GM12864 (cell line): ENCODE measurements around the gene CLEC2L.

Source experiments
- DNase-seq: peaks from one replicate; pipeline ENCODE4 v3.0.0-alpha.2; 2011; ENCODE audit warnings: low read depth
- H3K4me3 ChIP-seq: 2 replicates; pipeline ENCODE4 v1.5.1; 2011; ENCODE audit warnings: mild to moderate bottlenecking, low read depth, low read length, control low read depth
- TF ChIP-seq, protein P1 (sequence below): IDR thresholded peaks from 2 replicates; pipeline ENCODE4 v1.5.1; 2011; ENCODE audit warnings: low read depth, mild to moderate bottlenecking, moderate library complexity, low read length, control low read depth, inconsistent platforms; ENCODE audit errors: missing control alignments

The CLEC2L gene

DNA sequence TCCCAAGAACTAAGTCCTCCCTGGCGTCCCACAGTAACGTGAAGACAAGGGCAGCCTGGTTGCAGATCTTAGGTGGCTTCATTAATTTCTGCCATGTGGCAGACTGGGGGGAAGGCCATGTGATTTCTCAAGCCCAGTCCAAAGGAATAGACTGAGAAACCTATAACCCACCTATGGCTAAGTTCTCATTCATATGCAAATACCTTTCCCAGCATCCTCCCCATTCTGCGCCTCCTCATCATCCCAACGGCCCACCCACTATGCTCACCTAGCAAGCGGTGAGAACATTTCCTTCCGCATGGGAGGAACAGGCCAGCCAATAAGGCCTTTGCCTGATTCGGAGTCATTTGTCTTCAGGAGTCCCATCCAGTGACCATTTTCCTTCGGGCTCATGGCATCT is 8.2 kb upstream of the CLEC2L start:
- TF ChIP-seq, protein P1, sequence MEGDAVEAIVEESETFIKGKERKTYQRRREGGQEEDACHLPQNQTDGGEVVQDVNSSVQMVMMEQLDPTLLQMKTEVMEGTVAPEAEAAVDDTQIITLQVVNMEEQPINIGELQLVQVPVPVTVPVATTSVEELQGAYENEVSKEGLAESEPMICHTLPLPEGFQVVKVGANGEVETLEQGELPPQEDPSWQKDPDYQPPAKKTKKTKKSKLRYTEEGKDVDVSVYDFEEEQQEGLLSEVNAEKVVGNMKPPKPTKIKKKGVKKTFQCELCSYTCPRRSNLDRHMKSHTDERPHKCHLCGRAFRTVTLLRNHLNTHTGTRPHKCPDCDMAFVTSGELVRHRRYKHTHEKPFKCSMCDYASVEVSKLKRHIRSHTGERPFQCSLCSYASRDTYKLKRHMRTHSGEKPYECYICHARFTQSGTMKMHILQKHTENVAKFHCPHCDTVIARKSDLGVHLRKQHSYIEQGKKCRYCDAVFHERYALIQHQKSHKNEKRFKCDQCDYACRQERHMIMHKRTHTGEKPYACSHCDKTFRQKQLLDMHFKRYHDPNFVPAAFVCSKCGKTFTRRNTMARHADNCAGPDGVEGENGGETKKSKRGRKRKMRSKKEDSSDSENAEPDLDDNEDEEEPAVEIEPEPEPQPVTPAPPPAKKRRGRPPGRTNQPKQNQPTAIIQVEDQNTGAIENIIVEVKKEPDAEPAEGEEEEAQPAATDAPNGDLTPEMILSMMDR = no peak
- no peak overlapping the region for H3K4me3 ChIP-seq
- DNase-seq = no peak

- TF ChIP-seq, protein P1 = no peak
- no peak for DNase-seq
- H3K4me3 ChIP-seq = no peak overlapping the region
Observed at GRCh38 chr7:139521439-139521838, 2.0 kb upstream of the CLEC2L start.

- H3K4me3 ChIP-seq = no peak overlapping the region
- DNase-seq = no peak
- TF ChIP-seq, protein P1 = no peak
Observed at GRCh38 chr7:139522830-139523198, 671 bp upstream of the CLEC2L start.

DNA sequence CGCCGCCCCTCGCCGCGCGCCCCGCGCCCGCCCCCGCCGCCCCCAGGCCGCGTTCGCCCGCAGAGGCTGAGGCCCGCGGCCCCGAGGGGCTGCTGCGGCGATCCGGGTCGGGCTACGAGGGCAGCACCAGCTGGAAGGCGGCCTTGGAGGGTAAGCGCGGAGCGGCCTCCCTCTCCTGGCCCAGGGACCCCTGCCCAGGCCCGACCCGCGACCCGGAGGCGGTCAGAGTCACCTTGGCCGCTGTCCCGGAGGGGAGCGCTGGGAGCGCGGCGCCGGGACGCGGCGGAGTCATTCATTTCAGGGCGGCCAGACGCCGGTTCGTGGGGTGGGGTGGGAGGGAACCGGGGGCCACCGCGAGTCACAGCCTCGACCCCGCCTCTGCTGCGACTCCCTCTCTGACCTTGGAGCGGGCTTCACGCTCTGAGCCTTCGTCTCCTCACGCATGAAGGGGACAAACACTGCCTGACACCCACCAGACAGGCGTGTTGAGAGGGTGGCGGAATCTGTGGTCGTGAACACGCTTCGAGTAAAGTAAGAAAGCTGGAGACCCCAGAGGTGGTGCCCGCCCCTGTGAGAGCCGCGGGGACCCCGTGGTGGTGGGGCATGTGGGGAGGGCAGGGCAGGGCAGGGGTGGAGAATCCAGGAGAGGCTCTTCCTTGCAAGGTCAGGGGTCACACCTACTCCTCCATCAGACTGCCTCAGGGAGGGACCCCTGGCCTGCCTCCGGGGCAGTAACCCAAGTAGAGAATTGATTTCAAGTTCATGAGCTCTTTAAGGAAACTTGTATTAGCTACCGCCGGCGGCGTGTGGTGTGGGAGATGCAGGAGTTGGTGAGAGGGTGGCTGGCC is 707 bp downstream of the CLEC2L start:
- no peak for DNase-seq
- TF ChIP-seq, protein P1 = no peak
- no peak overlapping the region for H3K4me3 ChIP-seq

DNA sequence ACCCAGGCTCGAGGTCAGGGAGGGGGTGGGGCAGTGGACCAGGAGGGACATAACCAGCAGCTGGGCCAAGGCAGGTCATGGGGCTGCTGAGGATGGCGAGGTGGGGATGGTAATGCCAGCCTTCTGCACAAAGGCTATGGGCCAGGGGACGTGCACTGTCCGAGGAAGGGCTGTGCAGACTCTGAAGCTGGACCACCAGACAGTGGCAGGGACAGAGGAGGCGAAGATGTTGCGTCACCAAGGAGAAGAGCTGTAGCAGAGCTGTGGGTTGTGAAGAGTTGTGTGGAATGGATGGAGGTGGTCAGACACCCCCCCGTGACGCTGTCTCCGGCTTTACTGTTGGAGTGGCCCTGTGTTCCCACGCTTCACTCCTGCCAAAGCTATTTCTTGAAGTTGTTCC is 1.8 kb downstream of the CLEC2L start:
- no peak for DNase-seq
- H3K4me3 ChIP-seq = no peak overlapping the region
- TF ChIP-seq, protein P1 = no peak

- H3K4me3 ChIP-seq = no peak overlapping the region
- DNase-seq = no peak
- TF ChIP-seq, protein P1 = no peak
Observed at GRCh38 chr7:139525750-139526149, 2.3 kb downstream of the CLEC2L start.
